Fibroblast of mammary gland (primary cell): ENCODE results near the gene MCRIP2.

Source experiments
- DNase-seq: peaks from one replicate; pipeline ENCODE4 v3.0.0-alpha.2; 2010; ENCODE audit warnings: low read depth
- H3K4me3 ChIP-seq: 2 replicates; pipeline ENCODE4 v1.5.1; 2011; ENCODE audit warnings: low read depth, mild to moderate bottlenecking, low read length, moderate library complexity; ENCODE audit not compliant: control insufficient read depth
- TF ChIP-seq, protein P1 (sequence below): conservative IDR thresholded peaks from 2 replicates; pipeline ENCODE4 v1.5.1; 2011; ENCODE audit warnings: low read depth, low read length, inconsistent platforms; ENCODE audit not compliant: control insufficient read depth, insufficient read depth

The MCRIP2 gene, protein sequence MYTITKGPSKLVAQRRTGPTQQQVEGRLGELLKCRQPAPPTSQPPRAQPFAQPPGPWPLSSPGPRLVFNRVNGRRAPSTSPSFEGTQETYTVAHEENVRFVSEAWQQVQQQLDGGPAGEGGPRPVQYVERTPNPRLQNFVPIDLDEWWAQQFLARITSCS

DNA sequence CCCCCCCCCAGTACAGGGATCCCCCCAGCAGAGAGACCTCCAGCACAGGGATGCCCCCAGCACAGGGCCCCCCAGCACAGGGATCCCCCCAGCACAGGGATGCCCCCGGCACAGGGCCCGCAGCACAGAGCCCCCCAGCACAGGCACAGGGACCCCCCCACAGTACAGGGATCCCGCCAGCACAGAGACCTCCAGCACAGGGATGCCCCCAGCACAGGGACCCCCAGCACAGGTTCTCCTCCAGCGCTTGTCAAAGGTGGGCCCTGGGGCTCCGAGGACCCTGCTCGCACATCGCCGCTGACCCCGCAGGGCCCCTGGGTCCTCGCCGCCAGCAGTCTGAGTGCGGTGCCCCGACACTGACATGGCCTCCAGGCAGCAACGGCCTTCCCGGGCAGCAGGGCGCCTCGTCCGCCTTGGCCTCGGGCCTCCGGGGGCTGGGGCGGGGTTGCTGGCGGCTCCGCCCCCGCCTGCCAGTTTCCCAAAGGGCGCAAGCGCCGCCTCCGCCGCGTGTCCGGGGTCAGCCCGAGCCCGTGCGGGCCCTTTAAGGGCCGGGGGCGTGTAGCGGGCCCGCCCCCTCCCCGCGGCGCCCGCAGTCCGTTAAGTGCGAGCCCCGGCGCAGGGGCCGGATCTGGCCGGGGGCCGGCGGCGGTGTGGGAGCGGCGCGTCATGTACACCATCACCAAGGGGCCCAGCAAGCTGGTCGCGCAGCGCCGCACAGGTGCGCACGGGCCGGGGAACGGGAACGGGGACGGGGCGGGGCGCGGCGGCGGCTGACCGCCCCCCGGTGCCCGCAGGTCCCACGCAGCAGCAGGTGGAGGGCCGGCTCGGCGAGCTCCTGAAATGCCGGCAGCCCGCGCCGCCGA is at the start of gene MCRIP2:
Gene MCRIP2, plus strand, starts transcription at position 503 of the 863 bp plus-strand sequence. Its CDS starts 164 bp downstream, at position 667.
- peak within 1 kb of the TSS; percentile 57 for H3K4me3 ChIP-seq
- DNase-seq = peak; percentile 70
- TF ChIP-seq, protein P1, sequence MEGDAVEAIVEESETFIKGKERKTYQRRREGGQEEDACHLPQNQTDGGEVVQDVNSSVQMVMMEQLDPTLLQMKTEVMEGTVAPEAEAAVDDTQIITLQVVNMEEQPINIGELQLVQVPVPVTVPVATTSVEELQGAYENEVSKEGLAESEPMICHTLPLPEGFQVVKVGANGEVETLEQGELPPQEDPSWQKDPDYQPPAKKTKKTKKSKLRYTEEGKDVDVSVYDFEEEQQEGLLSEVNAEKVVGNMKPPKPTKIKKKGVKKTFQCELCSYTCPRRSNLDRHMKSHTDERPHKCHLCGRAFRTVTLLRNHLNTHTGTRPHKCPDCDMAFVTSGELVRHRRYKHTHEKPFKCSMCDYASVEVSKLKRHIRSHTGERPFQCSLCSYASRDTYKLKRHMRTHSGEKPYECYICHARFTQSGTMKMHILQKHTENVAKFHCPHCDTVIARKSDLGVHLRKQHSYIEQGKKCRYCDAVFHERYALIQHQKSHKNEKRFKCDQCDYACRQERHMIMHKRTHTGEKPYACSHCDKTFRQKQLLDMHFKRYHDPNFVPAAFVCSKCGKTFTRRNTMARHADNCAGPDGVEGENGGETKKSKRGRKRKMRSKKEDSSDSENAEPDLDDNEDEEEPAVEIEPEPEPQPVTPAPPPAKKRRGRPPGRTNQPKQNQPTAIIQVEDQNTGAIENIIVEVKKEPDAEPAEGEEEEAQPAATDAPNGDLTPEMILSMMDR = no peak

DNA sequence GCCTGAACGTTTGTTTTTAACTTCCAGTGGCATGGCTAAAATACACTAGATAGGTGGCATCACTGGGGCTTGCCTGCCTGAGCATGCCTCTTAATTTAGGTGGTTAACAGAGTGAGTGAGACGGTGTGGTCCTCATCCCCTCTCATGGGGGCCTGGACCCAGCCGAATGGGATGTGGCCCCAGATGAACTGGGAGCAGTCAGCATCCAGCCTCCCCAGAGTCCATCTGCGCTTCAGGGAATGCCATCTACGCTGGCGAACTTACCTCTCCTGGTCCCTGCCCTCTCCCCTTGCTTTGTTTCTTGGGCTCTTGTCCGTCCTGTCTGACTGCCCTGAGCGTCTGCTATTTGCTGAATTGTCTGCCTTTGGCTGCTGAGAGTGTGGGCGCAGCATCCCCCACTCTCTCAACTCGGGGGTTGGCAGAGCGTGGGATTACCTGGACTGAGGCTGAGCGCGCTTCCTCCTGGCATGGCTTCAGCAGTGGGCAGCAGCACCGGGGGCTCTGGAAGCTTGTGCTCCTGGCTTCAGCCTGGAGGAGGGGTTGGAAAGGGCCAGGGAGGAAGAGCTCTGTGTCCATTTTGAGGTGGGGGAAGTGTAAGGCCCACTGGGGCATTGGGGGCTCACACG is 49.6 kb upstream of the MCRIP2 start:
- H3K4me3 ChIP-seq = no peak overlapping the region
- no peak for DNase-seq
- TF ChIP-seq, protein P1 = no peak

DNA sequence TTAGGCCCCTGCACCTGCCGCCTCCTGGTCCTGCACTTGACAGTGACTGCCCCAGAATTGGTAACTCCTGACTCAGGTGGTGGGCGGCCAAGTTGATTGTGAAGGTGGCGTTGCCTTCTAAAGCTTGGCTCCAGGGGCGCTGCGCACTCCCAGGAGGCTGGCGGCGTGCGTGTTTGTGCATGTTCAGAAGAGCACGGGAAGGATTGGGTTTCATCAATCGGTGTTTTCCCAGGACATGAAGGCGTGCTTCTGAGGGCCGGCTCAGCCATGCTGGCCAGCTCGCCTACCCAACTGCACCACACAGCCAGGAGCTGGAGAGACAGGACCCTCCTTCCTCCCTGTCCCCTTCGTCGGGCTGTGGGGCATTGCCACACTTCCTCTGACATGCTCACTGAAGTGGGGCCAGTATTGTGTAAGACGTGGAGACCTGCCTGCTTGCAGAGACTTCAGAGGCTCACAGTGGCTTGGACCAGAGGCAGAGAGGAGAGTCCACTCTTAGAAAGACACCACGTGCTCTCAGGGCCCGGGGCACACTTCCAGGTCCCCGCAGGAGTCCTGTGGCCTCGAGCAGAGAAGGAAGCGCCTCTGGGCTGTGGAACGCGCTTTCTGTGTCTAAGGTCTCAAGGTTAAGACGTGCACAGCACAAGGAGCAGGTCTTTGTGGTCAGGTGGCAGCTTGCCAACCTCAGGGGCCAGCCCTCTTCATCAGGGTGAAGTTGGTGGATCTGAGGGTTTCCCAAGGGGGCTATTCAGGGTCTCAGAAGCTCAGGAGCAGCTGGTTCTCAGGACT is 48.9 kb upstream of the MCRIP2 start:
- no peak overlapping the region for H3K4me3 ChIP-seq
- TF ChIP-seq, protein P1 = no peak
- peak; percentile 36 for DNase-seq

DNA sequence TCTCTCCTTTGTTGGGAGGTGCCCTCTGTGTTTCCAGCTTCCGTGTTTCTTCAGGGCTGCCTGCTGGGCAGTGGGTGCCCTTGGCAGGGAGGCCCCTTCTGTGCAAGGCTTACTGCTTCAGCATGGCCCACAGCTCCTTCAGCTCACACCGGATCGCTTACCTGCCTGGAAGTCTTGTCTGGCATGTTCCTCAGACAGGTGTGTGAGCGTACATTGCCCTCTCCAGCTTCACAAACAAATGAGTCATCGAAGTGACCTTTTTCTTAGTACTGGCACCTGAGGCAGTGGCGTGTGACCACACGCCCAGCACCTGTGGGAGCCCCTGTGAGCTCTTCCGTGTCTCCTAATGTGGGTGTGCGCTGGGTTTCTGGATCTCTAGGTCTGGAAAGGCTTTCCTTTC is 48.2 kb upstream of the MCRIP2 start:
- TF ChIP-seq, protein P1 = no peak
- H3K4me3 ChIP-seq = no peak overlapping the region

DNA sequence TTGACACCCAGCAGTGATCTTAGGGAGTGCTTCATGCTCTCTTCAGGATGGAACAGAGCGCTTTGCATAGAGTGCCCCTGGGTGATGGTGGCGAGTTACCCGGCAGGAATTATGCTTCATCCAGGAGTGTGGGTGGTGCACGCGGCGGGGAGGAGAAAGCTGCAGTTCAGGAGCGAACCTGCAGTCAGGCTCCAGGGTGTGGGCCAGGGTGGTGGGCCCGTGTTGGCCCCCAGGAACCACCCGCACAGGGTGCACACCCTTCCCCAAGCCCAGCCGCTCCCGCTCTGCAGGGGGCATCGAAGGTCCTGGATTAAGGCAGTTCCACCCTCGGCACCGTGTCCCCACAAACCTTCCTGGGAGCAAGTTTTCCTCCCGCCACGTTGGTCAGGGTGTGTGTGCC is 47.8 kb upstream of the MCRIP2 start:
- no peak for DNase-seq
- H3K4me3 ChIP-seq = no peak overlapping the region
- TF ChIP-seq, protein P1 = no peak

More for the DNA sequence above, 48.2 kb upstream of the MCRIP2 start:
- no peak for DNase-seq

DNA sequence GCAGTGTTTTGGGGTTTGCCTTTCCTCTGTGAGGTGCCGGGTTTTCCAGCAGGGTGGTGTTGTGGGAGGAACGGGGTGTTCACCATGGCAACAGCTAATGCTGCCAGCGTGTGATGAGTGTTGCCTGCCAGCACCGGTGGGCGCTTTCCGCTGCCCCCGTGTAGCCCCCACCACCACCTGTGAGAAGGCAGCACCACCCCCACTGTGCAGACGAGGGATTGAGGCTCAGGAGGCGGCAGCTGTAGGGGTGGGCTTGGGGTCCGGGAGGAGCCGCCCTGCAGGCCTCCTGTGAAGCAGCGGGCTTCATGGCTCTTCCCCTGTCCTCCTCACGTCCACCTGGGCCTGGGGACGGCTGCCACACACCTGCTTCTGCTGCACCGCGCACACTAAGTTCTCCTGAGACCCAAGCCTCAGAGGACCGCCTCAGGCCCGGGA is 46.5 kb upstream of the MCRIP2 start:
- H3K4me3 ChIP-seq = no peak overlapping the region
- DNase-seq = no peak
- TF ChIP-seq, protein P1 = no peak
